ENCODE results near the gene EML5.

The EML5 gene

DNA sequence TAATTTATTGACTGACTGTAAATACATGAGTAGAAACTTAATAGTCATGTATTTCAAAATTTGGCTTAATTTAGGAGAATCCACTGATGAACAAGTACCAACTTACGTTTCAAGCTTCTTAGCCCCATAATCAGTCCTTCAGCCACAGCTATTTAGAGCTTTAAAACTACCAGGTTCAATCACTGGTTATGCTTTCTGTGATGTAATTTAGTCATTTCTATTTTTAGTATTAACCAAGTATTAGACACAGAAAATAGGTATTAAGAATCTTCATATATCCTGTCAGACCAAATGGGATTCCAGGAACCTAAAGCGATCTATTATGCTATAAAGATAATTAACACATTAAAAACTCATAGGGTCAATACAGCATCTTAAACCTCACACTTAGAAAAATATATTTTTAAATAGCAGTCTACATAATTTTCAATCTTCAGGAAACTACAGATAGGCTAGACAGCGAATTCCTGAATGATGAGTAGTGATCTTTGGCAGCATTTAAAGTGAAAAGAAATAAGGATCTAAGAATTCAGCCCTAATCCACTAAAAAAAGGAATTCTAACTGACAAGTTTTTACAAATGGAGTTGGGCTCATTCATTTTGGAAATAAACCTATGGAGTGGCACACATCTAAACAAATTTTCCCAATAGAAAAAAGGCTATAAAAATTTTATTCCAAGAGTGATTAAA is 178.4 kb downstream of the EML5 start:
- DNase-seq (ENCODE audit: low read depth) = no peak

GRCh38 chr14:88613552-88614010 is 179.2 kb downstream of the EML5 start:
- DNase-seq (ENCODE audit: low read depth) = no peak

- no peak for DNase-seq (ENCODE audit: low read depth)
These were observed 179.8 kb downstream of the EML5 start for GRCh38 chr14:88612981-88613380.

GRCh38 chr14:88611878-88612277 is 180.9 kb downstream of the EML5 start:
- DNase-seq (ENCODE audit: low read depth) = no peak

GRCh38 chr14:88607829-88608228 is 184.9 kb downstream of the EML5 start:
- no peak for DNase-seq (ENCODE audit: low read depth)

DNA sequence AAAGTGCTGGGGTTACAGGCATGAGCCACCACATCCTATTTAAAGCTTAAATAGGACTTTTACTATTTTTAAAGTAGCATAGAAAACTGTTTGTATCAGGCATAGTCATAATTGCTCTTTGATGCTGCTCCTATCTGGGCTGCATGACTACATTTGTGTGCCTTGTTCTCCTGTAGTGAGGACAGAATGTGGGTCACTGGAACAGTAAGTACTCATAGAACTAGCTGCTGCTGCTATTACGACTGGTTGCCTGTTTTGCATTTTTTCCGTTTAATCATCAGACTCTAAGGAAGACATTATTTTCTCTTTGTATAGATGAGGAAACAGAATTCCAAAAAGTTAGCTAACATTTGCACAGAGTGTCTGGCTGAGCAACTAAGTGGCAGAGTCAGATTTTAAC is 187.2 kb downstream of the EML5 start:
- no peak for DNase-seq (ENCODE audit: low read depth)

DNA sequence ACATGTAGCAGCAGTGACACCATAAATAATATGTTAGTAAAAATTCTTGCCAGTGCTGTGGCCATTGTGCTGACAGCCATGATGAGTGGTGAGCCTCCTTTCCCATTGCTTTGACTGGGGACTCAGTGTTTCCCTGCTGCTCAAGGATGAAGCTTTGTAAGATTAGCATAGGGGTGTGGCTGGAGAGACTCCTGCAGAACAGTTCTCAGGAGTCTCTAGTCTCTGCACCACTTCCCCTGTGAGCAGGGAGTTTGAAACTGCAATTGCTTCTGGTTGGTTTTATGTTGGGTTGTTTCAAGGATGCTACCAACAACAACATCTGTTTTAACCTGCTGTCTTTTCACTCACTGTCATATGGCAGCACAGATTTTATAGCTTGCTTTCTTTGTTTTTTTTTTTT is 188.5 kb downstream of the EML5 start:
- DNase-seq (ENCODE audit: low read depth) = no peak

GRCh38 chr14:88599761-88600439 is 192.9 kb downstream of the EML5 start:
- peak; percentile 4 for DNase-seq (ENCODE audit: low read depth)

DNA sequence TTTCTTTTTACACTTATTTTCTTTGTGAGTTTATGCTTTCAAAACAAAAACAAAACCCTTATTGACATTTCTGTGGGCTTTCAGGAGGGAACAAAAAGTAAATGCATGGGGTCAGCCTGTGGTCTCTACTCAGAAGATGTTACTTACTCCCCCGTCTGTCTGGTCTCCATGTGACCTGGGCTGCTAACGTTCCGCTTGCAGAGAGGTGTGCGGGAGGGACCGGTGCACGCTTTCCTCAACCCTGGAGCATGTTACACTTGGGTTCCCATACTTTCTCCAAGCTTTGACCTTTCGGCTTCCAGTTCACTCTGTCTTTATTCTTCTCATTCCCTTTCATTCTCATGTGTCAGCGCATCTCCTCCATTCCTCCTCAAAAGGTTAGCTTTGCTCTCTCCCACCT is 193.4 kb downstream of the EML5 start:
- DNase-seq (ENCODE audit: low read depth) = no peak

- no peak for DNase-seq (ENCODE audit: low read depth)
These were observed 194.6 kb downstream of the EML5 start for GRCh38 chr14:88598097-88598675.

- no peak for DNase-seq (ENCODE audit: low read depth)
These were observed 195.2 kb downstream of the EML5 start for GRCh38 chr14:88597601-88598000.

DNA sequence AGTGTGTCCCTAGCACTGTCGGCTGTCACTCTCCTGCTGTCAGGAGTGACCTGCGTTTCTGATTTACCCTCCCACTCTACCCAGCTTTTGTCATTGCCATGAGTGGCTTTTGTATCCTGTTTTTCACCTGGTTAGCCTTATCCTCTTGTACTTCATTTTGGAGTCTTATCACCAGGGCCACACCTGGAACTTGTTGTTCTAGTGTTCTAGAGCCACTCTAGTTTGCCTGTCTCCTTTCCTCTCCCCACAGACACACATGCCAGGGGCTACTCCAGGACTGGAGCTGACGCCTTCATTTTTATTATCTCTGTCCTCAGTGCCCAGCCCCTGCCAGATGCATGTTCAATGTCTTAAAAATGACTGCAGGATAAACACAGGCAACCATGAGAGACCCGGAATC is 195.7 kb downstream of the EML5 start:
- DNase-seq (ENCODE audit: low read depth) = no peak

- no peak for DNase-seq (ENCODE audit: low read depth)
These were observed 200.7 kb downstream of the EML5 start for GRCh38 chr14:88592031-88592430.

DNA sequence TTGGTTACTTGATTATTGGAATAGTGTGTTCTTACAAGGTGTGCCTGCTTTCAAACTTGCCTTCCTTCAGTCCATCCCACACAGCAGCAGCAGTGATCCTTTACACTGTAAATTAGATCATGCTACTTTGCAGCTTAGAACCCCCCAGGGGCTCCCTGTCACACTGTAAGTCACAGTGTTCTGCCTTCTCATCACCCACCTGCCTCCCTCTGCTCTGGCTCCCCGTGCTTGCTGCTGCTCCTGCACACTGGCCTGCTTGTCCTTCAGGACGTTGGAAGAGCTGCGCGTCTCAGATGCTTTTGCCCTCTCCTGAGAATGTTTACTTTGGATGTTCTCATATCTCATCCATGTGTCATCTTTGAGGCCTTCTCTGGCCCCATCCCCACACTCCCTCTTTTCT is 202.6 kb downstream of the EML5 start:
- DNase-seq (ENCODE audit: low read depth) = no peak

GRCh38 chr14:88588081-88588480 is 204.7 kb downstream of the EML5 start:
- DNase-seq (ENCODE audit: low read depth) = no peak

- no peak for DNase-seq (ENCODE audit: low read depth)
These were observed 208.3 kb downstream of the EML5 start for GRCh38 chr14:88584451-88584850.

DNA sequence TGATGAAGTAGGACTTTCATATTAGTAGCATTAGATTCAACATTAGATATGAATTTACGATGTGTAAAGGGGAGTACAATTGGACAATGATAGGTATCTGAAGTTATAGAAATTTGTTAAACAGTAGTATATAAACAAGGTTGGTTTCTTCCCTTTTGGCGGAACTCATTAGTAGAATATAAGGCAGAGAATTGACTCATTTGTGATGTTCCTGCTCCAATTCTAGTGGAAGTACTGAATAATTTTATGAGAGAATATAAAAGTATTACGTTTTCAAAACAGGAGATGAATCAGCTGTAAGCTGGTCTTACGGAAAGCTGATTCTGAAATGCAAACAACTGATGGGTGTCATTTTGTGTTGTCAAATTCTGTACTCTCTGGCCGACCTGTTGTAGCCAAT is 216.5 kb downstream of the EML5 start:
- no peak for DNase-seq (ENCODE audit: low read depth)

- DNase-seq (ENCODE audit: low read depth) = no peak
These were observed 220.6 kb downstream of the EML5 start for GRCh38 chr14:88572117-88572516.

DNA sequence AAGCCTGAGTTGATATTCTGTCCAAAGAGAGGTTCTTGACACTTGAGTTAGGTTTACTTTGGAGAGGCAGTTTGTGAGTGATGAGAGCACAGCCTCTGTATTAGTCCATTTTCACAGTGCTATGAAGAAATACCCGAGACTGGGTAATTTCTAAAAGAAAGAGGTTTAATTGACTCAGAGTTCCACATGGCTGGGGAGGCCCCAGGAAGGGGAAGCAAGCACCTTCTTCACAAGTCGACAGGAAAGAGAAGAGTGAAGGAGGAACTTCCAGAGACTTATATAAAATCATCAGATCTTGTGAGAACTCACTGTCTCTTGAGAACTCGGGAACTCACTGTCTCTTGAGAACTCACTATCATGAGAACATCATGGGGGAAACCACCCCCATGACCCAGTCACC is 224.6 kb downstream of the EML5 start:
- no peak for DNase-seq (ENCODE audit: low read depth)

GRCh38 chr14:88565427-88565826 is 227.3 kb downstream of the EML5 start:
- DNase-seq (ENCODE audit: low read depth) = no peak

DNA sequence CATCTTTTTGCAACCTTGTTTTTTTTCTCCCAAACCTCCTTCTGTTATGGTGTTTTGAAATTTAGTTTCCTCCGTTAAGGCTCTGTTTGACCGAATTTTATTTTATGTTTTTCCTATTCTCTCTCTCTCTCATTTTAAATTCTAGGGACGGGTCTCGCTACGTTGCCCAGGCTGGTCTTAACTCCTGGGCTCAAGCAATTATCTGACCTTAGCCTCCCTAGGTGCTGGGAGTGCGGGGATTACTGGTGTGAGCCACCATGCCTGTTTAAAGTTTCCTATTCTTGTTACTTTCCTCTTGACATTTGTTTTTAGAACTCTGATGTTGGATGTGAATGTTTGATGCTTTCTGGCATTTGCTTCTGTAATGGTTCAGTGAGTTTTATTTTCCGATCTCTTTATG is 228.9 kb downstream of the EML5 start:
- DNase-seq (ENCODE audit: low read depth) = no peak

DNA sequence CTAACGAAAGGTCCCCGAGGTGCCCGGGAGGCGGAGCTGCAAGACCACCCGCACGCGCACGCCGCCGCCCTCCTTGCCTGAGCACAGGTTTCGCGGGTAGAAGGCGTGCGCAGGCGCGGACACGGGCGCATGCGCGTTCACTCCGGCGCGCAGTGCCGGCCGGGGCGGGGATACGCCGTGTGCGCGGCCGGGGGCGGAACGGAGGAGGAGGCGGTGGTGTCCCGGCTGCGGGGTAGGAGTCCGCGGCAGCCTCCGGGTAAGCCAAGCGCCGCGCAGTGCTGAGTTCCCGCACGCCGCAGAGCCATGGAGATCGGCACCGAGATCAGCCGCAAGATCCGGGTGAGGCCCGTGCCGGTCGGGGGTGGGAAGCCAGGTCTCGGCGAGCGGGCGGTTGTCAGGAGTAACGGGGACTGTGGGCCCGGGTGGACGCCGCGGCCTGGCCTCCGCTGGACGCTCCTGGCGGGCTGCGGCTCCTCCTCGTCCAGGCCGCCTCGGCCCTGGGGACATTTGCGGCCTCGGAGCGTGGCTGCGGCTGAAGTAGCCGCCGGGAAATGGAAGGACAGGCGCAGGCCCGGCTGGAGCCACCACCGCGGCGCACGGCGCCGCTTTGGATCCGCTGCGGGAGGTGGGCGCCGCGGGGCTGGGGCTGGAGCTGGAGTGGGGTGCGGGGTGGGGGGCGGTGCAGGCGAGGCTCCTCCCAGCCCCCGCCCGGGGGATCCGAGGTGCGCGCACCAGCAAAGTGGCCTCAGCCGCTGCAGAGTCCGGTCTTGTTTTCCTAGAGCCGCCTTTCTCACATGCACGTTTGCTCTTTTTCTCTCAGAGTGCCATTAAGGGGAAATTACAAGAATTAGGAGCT is 229.7 kb downstream of the EML5 start, which contains the start of gene ZC3H14:
Gene ZC3H14, plus strand, starts transcription at position 207 of the 856 bp plus-strand sequence. Its CDS starts 97 bp downstream, at position 304.
- peak; percentile 83 for DNase-seq (ENCODE audit: low read depth)

- no peak for DNase-seq (ENCODE audit: low read depth)
These were observed 230.3 kb downstream of the EML5 start for GRCh38 chr14:88562532-88562830.
